HUDEP-2 (cell line): ENCODE data around the gene CPOX.
A peak's percentile ranks its signal among the peaks of the same experiment; 100 is the strongest.

ENCODE experiments used
- DNase-seq, 76 experiments: peaks; one replicate each; lab custom pipeline; 2025; ENCODE audit not compliant: unreplicated experiment in 76 of 76; lab: John Stamatoyannopoulos, UW

CPOX gene

GRCh38 chr3:98596541-98597500 is 3.4 kb upstream of the CPOX start:
- peak in 21 of 76 experiments; percentile 10 to 58 (median 33) for DNase-seq

- DNase-seq = no peak
Measured at GRCh38 chr3:98596087-98596486, 2.7 kb upstream of the CPOX start.

- no peak for DNase-seq
Measured at GRCh38 chr3:98594628-98595324, 1.4 kb upstream of the CPOX start.

- DNase-seq = no peak
Measured at GRCh38 chr3:98592345-98592935, 971 bp downstream of the CPOX start.

- peak in 5 of 76 experiments; percentile 20 to 42 (median 24) for DNase-seq
Measured at GRCh38 chr3:98589331-98590036, 3.9 kb downstream of the CPOX start.

- DNase-seq = no peak
Measured at GRCh38 chr3:98588065-98588464, 5.3 kb downstream of the CPOX start.

GRCh38 chr3:98587654-98588053 is 5.8 kb downstream of the CPOX start:
- no peak for DNase-seq

GRCh38 chr3:98584547-98584946 is 8.9 kb downstream of the CPOX start:
- peak in 30 of 76 experiments; percentile 3 to 59 (median 30) for DNase-seq

- peak in 55 of 76 experiments; percentile 4 to 96 (median 81) for DNase-seq
Measured at GRCh38 chr3:98583766-98584165, 9.6 kb downstream of the CPOX start.

GRCh38 chr3:98582042-98582441 is 11.4 kb downstream of the CPOX start:
- DNase-seq = no peak

- DNase-seq = no peak
Measured at GRCh38 chr3:98581474-98581873, 11.9 kb downstream of the CPOX start.

GRCh38 chr3:98580401-98581386 is 12.7 kb downstream of the CPOX start:
- peak in 2 of 76 experiments; percentile 8 to 10 for DNase-seq

- DNase-seq = no peak
Measured at GRCh38 chr3:98577178-98577895, 16.1 kb downstream of the CPOX start.

GRCh38 chr3:98574132-98574531 is 19.3 kb downstream of the CPOX start:
- peak in 71 of 76 experiments; percentile 2 to 82 (median 55) for DNase-seq

GRCh38 chr3:98573181-98573728 is 20.2 kb downstream of the CPOX start:
- DNase-seq = peak in 11 of 76 experiments; percentile 12 to 54 (median 26)

GRCh38 chr3:98568402-98568801 is 25.0 kb downstream of the CPOX start:
- DNase-seq = no peak

GRCh38 chr3:98567666-98568270 is 25.6 kb downstream of the CPOX start:
- no peak for DNase-seq

GRCh38 chr3:98565843-98566242 is 27.6 kb downstream of the CPOX start:
- no peak for DNase-seq
